ENCODE data around the gene ZFYVE27. TPM values are rescaled to one million over a fixed set of nuclear protein-coding genes. Genes with fewer than 3 reads are reported as not detected.

The ZFYVE27 gene
- total and polyA plus RNA-seq, 2 of the 4 experiments (the other 2 are of a cell fraction) = 13.1 to 22.2 TPM

DNA sequence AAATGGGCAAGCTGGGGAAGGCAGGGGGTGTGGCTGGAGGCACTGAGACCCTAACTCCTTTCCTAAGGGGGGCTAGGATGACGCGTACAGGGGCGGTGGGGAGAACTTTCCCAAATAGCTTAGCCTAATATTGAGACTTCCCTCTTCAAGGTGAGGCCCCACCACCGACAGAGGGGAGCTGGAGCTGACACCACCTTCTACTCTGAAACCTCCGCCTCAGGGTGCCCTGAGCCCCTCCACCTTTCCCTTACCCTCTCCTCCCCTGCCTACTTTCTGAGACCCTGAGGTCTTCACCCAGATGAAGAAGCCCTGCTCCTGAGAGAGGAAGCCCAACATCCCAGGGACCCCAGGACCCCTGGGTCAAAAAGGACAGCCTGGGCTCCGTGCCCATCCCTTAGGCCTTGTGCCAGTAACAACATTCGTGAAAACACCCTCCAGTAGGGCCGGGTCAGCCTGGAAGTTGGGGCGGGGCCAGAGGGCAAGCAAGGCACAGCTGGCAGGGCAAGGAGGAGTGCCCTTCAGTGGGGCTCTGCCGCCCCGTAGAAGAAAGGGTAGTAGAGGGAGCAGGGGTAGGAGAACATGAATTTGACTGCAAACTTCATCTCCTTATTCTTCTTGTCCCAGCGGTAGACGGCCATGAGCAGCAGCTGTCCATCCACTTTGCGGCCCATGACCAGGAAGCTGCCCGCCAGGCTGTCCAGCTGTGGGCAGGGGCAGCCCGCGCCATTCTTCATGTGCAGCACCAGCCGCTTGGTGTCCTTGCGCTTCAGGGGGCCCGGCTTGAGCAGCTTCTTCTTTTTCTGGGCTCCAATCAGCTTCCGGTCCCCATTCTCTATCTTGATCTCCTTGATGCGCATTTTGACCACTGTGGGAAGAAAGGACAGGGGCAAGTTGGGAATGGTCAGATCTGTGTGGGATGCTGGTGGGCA is 30.3 kb downstream of the ZFYVE27 start:
- no peak overlapping the region for H2BK15ac ChIP-seq (ENCODE audit: low read depth, low read length)
- H3K4me2 ChIP-seq (ENCODE audit: low read depth, low read length) = no peak overlapping the region
- H3K4ac ChIP-seq (ENCODE audit: low read depth, low read length) = no peak overlapping the region
- H3K27ac ChIP-seq (ENCODE audit: insufficient read depth, low read length) = no peak overlapping the region
- H2BK5ac ChIP-seq (ENCODE audit: low read depth, low read length, poor library complexity, severe bottlenecking) = no peak overlapping the region
- H3K79me1 ChIP-seq (ENCODE audit: low read depth in 1 of 2, low read length in 2 of 2) = no peaks in the 10 kb centered on the region
- no peak overlapping the region for H2AK9ac ChIP-seq (replicated peaks; ENCODE audit: low read depth, low read length, poor library complexity)
- H3K4me1 ChIP-seq (ENCODE audit: control insufficient read depth, insufficient read depth, low read length) = 0 out of 2 replicates have a peak, but pooled peaks cover 2% of the 10 kb centered on the region
- intact Hi-C loops (cut with micrococcal nuclease) = no loop called here
- TF ChIP-seq BHLHE40 (IDR thresholded peaks at IDR 0.05; ENCODE audit: low read depth, low read length) (no peak), MAFK (IDR thresholded peaks at IDR 0.05; ENCODE audit: low read depth, low read length) (no peak), MAZ (IDR thresholded peaks at IDR 0.05; ENCODE audit: borderline replicate concordance, low read depth, low read length) (no peak), NFE2L2 (IDR thresholded peaks at IDR 0.05; ENCODE audit: low read depth, low read length) (no peak), POLR2A (IDR thresholded peaks at IDR 0.05; ENCODE audit: low read depth, low read length) (no peak), FOS (IDR thresholded peaks at IDR 0.05; ENCODE audit: low read depth, low read length) (no peak), MXI1 (IDR thresholded peaks at IDR 0.05; ENCODE audit: borderline replicate concordance, low read depth, low read length) (no peak), RAD21 (IDR thresholded peaks at IDR 0.05; ENCODE audit: low read length) (no peak), CHD1 (IDR thresholded peaks at IDR 0.05; ENCODE audit: low read depth, low read length) (no peak)
- TF ChIP-seq, protein P1, sequence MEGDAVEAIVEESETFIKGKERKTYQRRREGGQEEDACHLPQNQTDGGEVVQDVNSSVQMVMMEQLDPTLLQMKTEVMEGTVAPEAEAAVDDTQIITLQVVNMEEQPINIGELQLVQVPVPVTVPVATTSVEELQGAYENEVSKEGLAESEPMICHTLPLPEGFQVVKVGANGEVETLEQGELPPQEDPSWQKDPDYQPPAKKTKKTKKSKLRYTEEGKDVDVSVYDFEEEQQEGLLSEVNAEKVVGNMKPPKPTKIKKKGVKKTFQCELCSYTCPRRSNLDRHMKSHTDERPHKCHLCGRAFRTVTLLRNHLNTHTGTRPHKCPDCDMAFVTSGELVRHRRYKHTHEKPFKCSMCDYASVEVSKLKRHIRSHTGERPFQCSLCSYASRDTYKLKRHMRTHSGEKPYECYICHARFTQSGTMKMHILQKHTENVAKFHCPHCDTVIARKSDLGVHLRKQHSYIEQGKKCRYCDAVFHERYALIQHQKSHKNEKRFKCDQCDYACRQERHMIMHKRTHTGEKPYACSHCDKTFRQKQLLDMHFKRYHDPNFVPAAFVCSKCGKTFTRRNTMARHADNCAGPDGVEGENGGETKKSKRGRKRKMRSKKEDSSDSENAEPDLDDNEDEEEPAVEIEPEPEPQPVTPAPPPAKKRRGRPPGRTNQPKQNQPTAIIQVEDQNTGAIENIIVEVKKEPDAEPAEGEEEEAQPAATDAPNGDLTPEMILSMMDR (conservative IDR thresholded peaks at IDR 0.05; ENCODE audit: low read depth, low read length) = no peak
- peaks cover 29% of the 10 kb centered on the region for H3K27me3 ChIP-seq (ENCODE audit: control insufficient read depth, insufficient read depth, low read length)
- DNase-seq = no peak
- no peak overlapping the region for H4K91ac ChIP-seq (ENCODE audit: insufficient read depth, low read depth, low read length)
- peaks cover 3% of the 10 kb centered on the region; the same call in 1 of the 2 replicates for H3K36me3 ChIP-seq (ENCODE audit: control insufficient read depth, insufficient read depth, low read length)
- ChIA-PET CTCF (no interaction called here), POLR2A (ENCODE audit: unreplicated experiment) (no interaction called here)
- no peaks in the 10 kb centered on the region for H3K9me1 ChIP-seq (ENCODE audit: insufficient read depth, low read length)
- no peak overlapping the region for H3K9ac ChIP-seq (ENCODE audit: low read depth, low read length)
- no peak overlapping the region for H4K8ac ChIP-seq (ENCODE audit: low read depth in 2 of 2, low read length in 2 of 2)
- in situ Hi-C loops (cut with MboI; ENCODE audit: low sequenced_read_pairs) = no loop called here
- BruUV-seq (replicated peaks) = no TSS peak
- no peak overlapping the region for H2AK5ac ChIP-seq (ENCODE audit: low read depth, low read length)
- no peak overlapping the region for H2BK120ac ChIP-seq (ENCODE audit: low read depth, low read length)
- dilution Hi-C loops (cut with HindIII; ENCODE audit: low sequenced_read_pairs, unreplicated experiment) = no loop called here
- ATAC-seq (ENCODE audit: low read depth) = no peak
- no peak overlapping the region for H3K56ac ChIP-seq (ENCODE audit: extremely low read depth, insufficient read depth, low read length)
- 99% methylated on average over 9 of the region's 22 CpGs; no CpG with 5 or more reads in 1 of the 2 experiments for WGBS, 2 experiments (ENCODE audit: extremely low coverage in 2 of 2, insufficient read length in 1 of 2)
- H3K18ac ChIP-seq (ENCODE audit: low read depth, low read length) = no peak overlapping the region
- H3K23ac ChIP-seq (ENCODE audit: low read depth, low read length) = no peak overlapping the region
- no peaks in the 10 kb centered on the region for H4K20me1 ChIP-seq (ENCODE audit: insufficient read depth, low read length)
- H4K5ac ChIP-seq (ENCODE audit: low read depth, low read length) = no peak overlapping the region
- no peak overlapping the region for H3K4me3 ChIP-seq (ENCODE audit: insufficient read depth, low read depth, low read length)
- H3K9me3 ChIP-seq (ENCODE audit: control insufficient read depth, insufficient read depth, low read length) = no peaks in the 10 kb centered on the region
- H2AFZ ChIP-seq (replicated peaks; ENCODE audit: low read length, poor library complexity) = no peak overlapping the region
- no peak overlapping the region for H2BK20ac ChIP-seq (ENCODE audit: low read depth, low read length)
- H3K14ac ChIP-seq (replicated peaks; ENCODE audit: low read depth, low read length) = no peak overlapping the region

Data from IMR-90 (cell line).